HUES48 (cell line): Measurements from ENCODE around the gene PRAMEF2.
"Not testable (repeated sequence)": the region's sequence is repeated elsewhere in the genome, so short reads cannot be mapped to it uniquely, and the experiment has no call there.

Experiments used
- H3K27ac ChIP-seq: one replicate; pipeline ENCODE4 v1.7.0; 2013; ENCODE audit warnings: low read depth, low read length, inconsistent platforms
- H3K27me3 ChIP-seq: 2 replicates; pipeline ENCODE4 v1.6.1; 2013; ENCODE audit warnings: mild to moderate bottlenecking, low read length; ENCODE audit not compliant: control insufficient read depth, insufficient read depth
- H3K36me3 ChIP-seq: 2 replicates; pipeline ENCODE4 v1.6.1; 2013; ENCODE audit warnings: low read length; ENCODE audit not compliant: control insufficient read depth, insufficient read depth
- H3K4me1 ChIP-seq: 2 replicates; pipeline ENCODE4 v1.6.1; 2013; ENCODE audit warnings: mild to moderate bottlenecking, low read length; ENCODE audit not compliant: control insufficient read depth, insufficient read depth
- H3K4me3 ChIP-seq: 2 replicates; pipeline ENCODE4 v1.5.1; 2013; ENCODE audit warnings: mild to moderate bottlenecking, low read depth, low read length
- H3K9ac ChIP-seq: 2 replicates; pipeline ENCODE4 v1.6.1; 2013; ENCODE audit warnings: mild to moderate bottlenecking, low read depth, low read length, moderate library complexity
- H3K9me3 ChIP-seq: 2 replicates; pipeline ENCODE4 v1.6.1; 2013; ENCODE audit warnings: low read length; ENCODE audit not compliant: control insufficient read depth, insufficient read depth

The PRAMEF2 gene

DNA sequence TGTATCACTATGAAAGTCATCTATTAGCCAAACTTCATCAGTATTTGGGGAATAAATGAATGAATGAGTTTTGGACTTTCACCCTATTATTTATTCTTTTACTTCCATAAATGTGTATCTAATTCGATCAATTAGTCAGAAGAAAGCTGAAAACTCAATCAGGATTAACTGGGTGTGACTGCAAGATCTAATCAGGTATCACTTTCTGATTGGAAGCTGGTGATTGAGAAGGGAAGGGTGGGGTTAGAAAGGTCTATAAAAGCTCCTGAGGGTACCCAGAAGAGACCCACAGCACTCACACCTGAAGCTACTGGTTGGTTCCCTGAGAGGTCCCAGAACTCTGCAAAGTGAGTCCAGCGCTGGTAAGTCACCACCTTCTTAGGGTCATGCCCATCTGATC is at the start of gene PRAMEF2:
Gene PRAMEF2 (plus strand): TSS at position 301 of the 400 bp plus-strand sequence. CDS start 1,924 bp downstream, outside the sequence.
- peaks cover 41% of the 10 kb centered on the region for H3K9me3 ChIP-seq
- H3K9ac ChIP-seq, H3K4me1 ChIP-seq, H3K27ac ChIP-seq, H3K36me3 ChIP-seq, H3K27me3 ChIP-seq, H3K4me3 ChIP-seq: not testable (repeated sequence)

DNA sequence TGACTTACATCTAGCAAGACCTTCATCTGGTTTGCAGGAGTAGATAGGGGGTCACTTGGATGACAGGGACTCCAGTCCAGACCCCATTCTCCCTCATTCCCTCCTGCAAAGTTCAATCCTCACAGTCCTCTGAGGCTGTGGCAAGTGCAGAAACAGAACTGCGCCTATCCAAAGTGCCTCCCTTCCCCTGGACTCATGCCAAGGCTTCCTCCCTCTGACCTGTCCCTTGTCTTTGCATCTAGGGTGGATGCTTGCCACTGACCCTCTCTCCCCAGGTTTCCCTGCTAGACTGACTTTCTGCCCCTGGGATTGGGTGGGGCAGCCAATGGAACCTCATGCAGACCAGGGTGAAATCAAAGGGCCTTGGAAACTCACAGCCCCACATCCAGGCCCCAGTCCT is 47.0 kb upstream of the PRAMEF2 start:
- H3K27me3 ChIP-seq, result no peaks in the 10 kb centered on the region
- H3K4me1 ChIP-seq, result no peaks in the 10 kb centered on the region
- no peak overlapping the region for H3K4me3 ChIP-seq
- no peak overlapping the region for H3K9ac ChIP-seq
- peaks cover 67% of the 10 kb centered on the region for H3K9me3 ChIP-seq
- no peaks in the 10 kb centered on the region for H3K36me3 ChIP-seq
- no peak overlapping the region for H3K27ac ChIP-seq

GRCh38 chr1:12810691-12811408 is 46.0 kb upstream of the PRAMEF2 start:
- no peak overlapping the region for H3K9ac ChIP-seq
- no peaks in the 10 kb centered on the region for H3K4me1 ChIP-seq
- H3K36me3 ChIP-seq, result no peaks in the 10 kb centered on the region
- no peak overlapping the region for H3K4me3 ChIP-seq
- H3K9me3 ChIP-seq, result peaks cover 61% of the 10 kb centered on the region
- no peaks in the 10 kb centered on the region for H3K27me3 ChIP-seq
- H3K27ac ChIP-seq, result no peak overlapping the region

DNA sequence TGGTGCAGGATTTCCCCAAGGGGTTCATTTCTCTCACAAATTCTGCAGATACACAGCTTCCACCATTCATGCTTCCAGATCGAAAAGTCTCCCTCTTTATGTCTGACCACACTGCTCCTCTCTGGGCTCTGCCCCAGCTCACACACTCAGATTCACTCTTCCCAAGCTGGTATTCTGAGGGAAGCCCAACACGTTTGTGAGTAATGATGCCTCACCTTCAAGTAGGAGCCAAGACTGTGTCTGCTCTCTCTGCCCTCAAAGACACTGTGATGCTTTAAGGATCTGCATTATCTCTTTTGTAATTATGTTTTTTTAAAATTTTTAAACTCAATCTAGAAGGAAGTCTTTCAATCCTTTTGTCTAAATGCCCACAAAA is 45.5 kb upstream of the PRAMEF2 start:
- Histone ChIP-seq H3K9ac (no peak overlapping the region), H3K9me3 (peaks cover 55% of the 10 kb centered on the region), H3K27me3 (no peaks in the 10 kb centered on the region), H3K4me3 (no peak overlapping the region), H3K27ac (no peak overlapping the region), H3K4me1 (no peaks in the 10 kb centered on the region), H3K36me3 (no peaks in the 10 kb centered on the region)

GRCh38 chr1:12819061-12819460 is 37.8 kb upstream of the PRAMEF2 start:
- not testable (repeated sequence) for H3K4me3 ChIP-seq, H3K4me1 ChIP-seq, H3K27ac ChIP-seq, H3K9me3 ChIP-seq, H3K9ac ChIP-seq, H3K27me3 ChIP-seq, H3K36me3 ChIP-seq

DNA sequence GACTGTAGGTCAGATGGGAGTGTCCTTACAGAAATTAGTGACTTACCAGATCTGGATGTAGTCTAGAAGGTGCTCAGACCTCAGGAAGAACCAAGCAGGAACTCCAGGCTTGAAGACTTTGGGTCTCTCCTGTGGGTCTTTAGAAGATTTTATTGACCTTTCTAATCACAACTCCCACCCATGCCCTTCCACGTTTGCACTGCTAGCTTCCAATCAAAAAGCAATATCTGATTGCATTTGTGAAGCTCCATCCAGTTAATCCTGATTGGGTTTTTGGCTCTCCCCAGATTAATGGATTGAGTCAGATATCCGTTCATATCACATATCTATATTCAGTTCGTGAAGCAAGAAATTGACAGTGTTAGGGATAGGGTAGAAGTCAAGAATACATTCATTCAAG is 25.6 kb upstream of the PRAMEF2 start, which contains the start of gene PRAMEF11:
Gene PRAMEF11 (minus strand): TSS at position 101 of the 400 bp plus-strand sequence. CDS start 2,621 bp downstream, outside the sequence.
- H3K4me1 ChIP-seq, H3K4me3 ChIP-seq, H3K27me3 ChIP-seq, H3K27ac ChIP-seq, H3K36me3 ChIP-seq, H3K9ac ChIP-seq: not testable (repeated sequence)
- peaks cover 15% of the 10 kb centered on the region for H3K9me3 ChIP-seq

DNA sequence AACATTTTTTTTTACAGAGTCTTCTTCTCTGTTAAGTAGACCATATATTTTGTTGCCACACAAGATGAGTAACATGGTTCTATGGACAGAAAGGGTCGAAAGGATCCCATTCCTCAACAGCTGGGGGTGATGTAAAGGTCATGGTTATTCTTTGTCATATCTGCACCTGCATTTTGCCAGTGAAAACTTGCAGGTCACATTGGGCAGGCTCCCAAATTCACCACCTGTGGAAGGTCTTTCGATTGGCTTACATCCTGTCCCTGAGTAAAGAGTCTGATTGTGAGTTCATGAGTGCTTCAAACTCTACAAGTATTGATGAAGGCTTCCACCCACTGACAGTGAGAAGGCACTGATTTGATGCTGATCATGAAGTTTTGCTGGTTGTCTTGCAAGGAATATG is 23.6 kb upstream of the PRAMEF2 start:
- not testable (repeated sequence) for H3K27me3 ChIP-seq, H3K27ac ChIP-seq, H3K4me3 ChIP-seq, H3K9ac ChIP-seq, H3K36me3 ChIP-seq, H3K4me1 ChIP-seq
- H3K9me3 ChIP-seq, result peaks cover 26% of the 10 kb centered on the region

DNA sequence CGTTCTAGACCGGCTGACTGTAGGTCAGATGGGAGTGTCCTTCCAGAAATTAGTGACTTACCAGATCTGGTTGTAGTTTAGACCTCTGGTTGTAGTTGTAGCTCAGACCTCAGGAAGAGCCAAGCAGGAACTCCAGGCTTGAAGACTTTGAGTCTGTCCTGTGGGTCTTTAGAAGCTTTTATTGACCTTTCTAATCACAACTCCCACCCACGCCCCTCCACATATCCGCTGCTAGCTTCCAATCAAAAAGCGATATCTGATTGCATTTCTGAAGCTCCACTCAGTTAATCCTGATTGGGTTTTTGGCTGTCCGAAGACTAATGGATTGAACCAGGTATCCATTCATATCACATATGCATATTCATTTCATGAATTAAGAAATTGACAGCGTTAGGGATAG is 8.3 kb upstream of the PRAMEF2 start, which contains the start of gene HNRNPCL1:
Gene HNRNPCL1 (minus strand): TSS at position 101 of the 400 bp plus-strand sequence. CDS start 431 bp downstream, outside the sequence.
- H3K9me3 ChIP-seq, result peaks cover 49% of the 10 kb centered on the region
- H3K4me1 ChIP-seq, H3K27me3 ChIP-seq, H3K27ac ChIP-seq, H3K4me3 ChIP-seq, H3K36me3 ChIP-seq, H3K9ac ChIP-seq: not testable (repeated sequence)

DNA sequence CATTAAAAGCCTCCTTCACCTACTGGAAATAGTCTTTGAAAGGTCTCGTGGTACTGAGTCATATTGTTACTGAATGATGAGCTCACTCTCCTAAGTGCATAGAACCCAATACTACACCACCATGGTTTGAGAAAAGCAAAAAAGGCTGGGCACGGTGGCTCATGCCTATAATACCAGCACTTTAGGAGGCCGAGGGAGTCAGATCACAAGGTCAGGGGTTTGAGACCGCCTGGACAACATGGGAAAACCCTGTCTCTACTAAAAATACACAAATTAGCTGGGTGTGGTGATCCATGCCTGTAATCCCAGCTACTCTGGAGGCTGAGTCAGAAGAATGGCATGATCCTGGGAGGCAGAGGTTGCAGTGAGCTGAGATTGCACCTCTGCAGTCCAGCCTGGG is 5.1 kb upstream of the PRAMEF2 start:
- Histone ChIP-seq H3K9ac (no peak overlapping the region), H3K27ac (no peak overlapping the region), H3K9me3 (peaks cover 57% of the 10 kb centered on the region)

DNA sequence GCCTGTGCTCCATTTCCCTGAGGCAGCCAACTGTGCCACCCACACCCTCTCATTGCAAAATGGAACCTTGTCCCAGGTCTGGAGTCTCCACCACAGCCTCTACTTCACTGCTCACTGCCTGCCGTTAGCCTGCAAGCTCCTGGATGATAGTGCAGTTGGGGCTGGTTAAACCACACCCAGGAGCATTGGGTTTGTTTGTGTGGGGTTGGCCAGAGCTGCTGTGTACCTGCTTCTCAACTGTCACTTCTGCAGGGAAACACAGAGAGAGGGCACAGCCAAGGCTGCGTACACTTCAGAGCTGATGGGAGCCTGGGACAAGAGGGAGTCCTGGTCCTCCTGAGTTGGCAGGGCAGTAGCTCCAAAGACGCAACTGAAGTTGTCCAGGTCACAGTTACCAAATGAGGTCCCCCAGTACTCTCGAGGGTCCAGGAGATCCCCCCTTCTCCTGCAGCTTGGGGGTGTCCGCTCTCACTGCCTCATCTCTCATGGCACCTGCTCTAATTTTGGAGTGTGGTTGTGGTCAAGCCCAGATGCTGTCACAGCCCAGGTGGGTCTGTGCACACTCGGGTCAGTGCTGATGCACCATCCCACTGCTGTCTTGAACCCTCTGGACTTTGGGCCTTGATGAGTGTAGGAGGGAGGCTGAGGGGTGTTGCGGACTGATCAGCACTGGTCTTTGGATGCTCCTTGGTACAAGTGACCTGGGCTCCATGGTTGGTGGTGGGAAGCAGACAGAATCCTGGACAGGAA is 6.4 kb downstream of the PRAMEF2 start:
- H3K9me3 ChIP-seq, result peaks cover 16% of the 10 kb centered on the region
- not testable (repeated sequence) for H3K9ac ChIP-seq, H3K4me3 ChIP-seq, H3K36me3 ChIP-seq, H3K27me3 ChIP-seq, H3K4me1 ChIP-seq, H3K27ac ChIP-seq

More for the DNA sequence above, 5.1 kb upstream of the PRAMEF2 start:
- Histone ChIP-seq H3K4me1 (no peaks in the 10 kb centered on the region), H3K27me3 (no peaks in the 10 kb centered on the region), H3K36me3 (no peaks in the 10 kb centered on the region), H3K4me3 (no peak overlapping the region)

DNA sequence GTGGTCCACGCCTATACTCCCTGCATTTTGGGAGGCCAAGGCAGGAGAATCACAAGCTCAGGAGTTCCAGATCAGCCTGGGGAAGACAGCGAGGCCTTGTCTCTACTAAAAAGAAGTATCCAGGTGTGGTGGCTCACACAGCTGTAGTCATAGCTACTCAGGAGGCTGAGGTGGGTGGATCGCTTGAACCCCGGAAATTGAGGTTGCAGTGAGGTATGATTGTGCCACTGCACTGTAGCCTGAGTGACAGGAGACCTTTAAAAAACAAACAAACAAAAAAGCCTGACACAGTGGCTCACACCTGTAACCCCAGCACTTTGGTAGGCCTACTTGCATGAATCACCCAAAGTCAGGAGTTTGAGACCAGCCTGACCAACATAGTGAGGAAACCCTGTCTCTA is 21.6 kb downstream of the PRAMEF2 start:
- not testable (repeated sequence) for H3K4me1 ChIP-seq, H3K27ac ChIP-seq, H3K9ac ChIP-seq, H3K4me3 ChIP-seq, H3K9me3 ChIP-seq, H3K27me3 ChIP-seq, H3K36me3 ChIP-seq
